ENCODE data around the gene ANKRD28.
A peak's percentile ranks its signal among the peaks of the same experiment; 100 is the strongest.

ANKRD28 gene

DNA sequence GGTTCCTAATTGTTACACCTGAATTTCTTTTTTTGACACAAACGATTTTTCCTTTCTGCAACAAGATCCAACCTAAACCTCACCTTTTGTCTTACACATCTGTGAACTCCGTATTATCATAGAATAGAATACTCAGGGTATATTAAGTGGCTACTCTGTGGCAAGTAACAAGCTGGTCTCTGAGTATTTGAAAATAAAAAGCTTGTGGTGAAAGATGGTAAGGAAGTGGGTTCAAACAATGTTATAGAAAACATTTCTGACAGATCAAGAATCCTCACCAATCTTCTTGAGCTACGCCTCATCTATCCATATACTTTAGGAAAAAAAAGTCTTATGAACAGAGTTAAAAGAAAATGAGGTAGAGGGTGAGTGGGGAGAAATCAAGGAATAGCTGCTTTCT lies 3.5 kb upstream of the ANKRD28 start:
- H3K9ac ChIP-seq (ENCODE audit: low read length), result no peak overlapping the region
- H3K27me3 ChIP-seq (ENCODE audit: control insufficient read depth in 1 of 2, insufficient read depth in 2 of 2, low read length in 2 of 2), result no peaks in the 10 kb centered on the region
- no peaks in the 10 kb centered on the region for H3K9me3 ChIP-seq (ENCODE audit: low read length)
- no peak overlapping the region for H3K27ac ChIP-seq (ENCODE audit: low read depth, low read length)
- H3K36me3 ChIP-seq (ENCODE audit: insufficient read depth, low read length), result no peaks in the 10 kb centered on the region
- no peak overlapping the region for H3K4me3 ChIP-seq (ENCODE audit: low read depth in 1 of 2, low read length in 2 of 2)
- H3K4me1 ChIP-seq (ENCODE audit: insufficient read depth, low read length), result peaks cover 19% of the 10 kb centered on the region

DNA sequence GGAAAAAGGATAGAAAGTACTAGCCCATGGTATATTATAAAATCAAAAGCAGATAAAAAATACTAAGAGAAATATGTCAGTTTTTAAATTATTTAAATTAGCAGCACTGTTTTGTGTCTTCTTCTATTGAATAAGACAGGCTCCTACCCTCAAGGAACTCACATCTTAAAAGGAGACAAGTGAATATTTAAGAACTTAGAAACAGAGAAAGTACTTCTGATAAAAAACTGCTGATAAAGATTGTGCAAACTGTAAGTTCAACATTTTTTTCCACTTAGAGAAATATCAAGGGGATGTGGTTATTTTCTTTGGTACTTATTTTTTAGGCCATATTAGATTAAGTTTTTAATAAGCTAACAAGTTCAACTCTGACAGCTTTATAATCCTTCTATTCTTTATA lies 3.0 kb upstream of the ANKRD28 start:
- Histone ChIP-seq H3K4me1 (ENCODE audit: insufficient read depth, low read length) (peaks cover 15% of the 10 kb centered on the region), H3K9ac (ENCODE audit: low read length) (no peak overlapping the region), H3K27ac (ENCODE audit: low read depth, low read length) (no peak overlapping the region)

DNA sequence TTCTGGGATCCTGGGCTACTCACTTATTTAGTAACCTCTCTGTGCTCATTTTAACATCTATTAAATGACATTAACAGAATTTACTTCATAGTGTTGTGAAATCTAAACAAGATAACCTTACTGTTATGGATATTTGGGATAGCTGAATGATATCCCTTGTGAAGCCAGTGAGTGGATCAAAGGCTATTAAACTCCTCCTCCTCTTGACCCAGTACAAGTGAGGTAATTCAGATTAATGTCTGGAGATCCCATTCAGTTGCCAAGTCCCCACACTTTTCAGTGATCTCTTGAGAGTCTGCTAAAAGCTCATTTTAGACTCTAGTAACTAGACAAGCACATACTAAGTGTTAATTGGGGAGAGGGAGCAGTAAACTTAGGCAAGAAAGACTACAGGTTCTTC lies 2.5 kb upstream of the ANKRD28 start:
- Histone ChIP-seq H3K36me3 (ENCODE audit: insufficient read depth, low read length) (no peaks in the 10 kb centered on the region), H3K4me3 (ENCODE audit: low read depth in 1 of 2, low read length in 2 of 2) (no peak overlapping the region), H3K9ac (ENCODE audit: low read length) (no peak overlapping the region), H3K9me3 (ENCODE audit: low read length) (no peaks in the 10 kb centered on the region), H3K27ac (ENCODE audit: low read depth, low read length) (no peak overlapping the region), H3K4me1 (ENCODE audit: insufficient read depth, low read length) (peaks cover 10% of the 10 kb centered on the region), H3K27me3 (ENCODE audit: control insufficient read depth in 1 of 2, insufficient read depth in 2 of 2, low read length in 2 of 2) (no peaks in the 10 kb centered on the region)

More for the DNA sequence above, 3.0 kb upstream of the ANKRD28 start:
- Histone ChIP-seq H3K27me3 (ENCODE audit: control insufficient read depth in 1 of 2, insufficient read depth in 2 of 2, low read length in 2 of 2) (no peaks in the 10 kb centered on the region), H3K9me3 (ENCODE audit: low read length) (no peaks in the 10 kb centered on the region), H3K36me3 (ENCODE audit: insufficient read depth, low read length) (no peaks in the 10 kb centered on the region), H3K4me3 (ENCODE audit: low read depth in 1 of 2, low read length in 2 of 2) (no peak overlapping the region)

DNA sequence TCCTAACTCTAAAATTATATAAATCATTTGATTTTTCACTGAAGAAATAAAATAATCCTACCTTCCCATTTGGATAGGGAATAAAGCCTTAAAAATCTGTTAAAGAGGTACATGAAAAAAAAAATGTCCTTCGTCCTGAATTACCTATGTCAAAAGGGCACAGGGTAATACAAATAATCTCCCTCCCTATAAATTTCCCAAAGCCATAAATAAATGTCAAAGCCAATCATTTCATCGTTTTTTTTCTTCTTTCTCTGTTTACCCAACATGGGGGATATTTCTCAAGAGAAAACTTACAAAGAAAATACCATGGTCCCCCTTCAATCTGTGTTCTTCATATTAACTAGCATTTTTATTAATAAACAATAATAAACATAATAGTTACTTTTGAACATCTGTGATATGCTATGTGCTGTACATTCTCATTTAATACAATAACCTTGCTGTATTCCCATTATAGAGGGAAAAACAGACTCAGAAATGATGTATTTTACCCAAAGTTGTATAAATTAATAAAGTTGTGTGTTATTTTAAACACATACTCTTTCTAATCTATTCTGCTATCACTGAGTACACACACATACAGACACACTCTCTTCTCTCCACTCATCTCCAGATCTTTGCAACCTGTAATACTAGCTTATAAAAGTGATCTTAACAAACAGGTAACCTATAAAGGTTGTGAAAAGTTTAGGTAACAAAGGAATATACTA lies 910 bp upstream of the ANKRD28 start:
- Histone ChIP-seq H3K9ac (ENCODE audit: low read length) (no peak overlapping the region), H3K9me3 (ENCODE audit: low read length) (no peaks in the 10 kb centered on the region), H3K36me3 (ENCODE audit: insufficient read depth, low read length) (no peaks in the 10 kb centered on the region), H3K4me3 (ENCODE audit: low read depth in 1 of 2, low read length in 2 of 2) (no peak overlapping the region), H3K27ac (ENCODE audit: low read depth, low read length) (no peak overlapping the region), H3K4me1 (ENCODE audit: insufficient read depth, low read length) (no peaks in the 10 kb centered on the region), H3K27me3 (ENCODE audit: control insufficient read depth in 1 of 2, insufficient read depth in 2 of 2, low read length in 2 of 2) (no peaks in the 10 kb centered on the region)

DNA sequence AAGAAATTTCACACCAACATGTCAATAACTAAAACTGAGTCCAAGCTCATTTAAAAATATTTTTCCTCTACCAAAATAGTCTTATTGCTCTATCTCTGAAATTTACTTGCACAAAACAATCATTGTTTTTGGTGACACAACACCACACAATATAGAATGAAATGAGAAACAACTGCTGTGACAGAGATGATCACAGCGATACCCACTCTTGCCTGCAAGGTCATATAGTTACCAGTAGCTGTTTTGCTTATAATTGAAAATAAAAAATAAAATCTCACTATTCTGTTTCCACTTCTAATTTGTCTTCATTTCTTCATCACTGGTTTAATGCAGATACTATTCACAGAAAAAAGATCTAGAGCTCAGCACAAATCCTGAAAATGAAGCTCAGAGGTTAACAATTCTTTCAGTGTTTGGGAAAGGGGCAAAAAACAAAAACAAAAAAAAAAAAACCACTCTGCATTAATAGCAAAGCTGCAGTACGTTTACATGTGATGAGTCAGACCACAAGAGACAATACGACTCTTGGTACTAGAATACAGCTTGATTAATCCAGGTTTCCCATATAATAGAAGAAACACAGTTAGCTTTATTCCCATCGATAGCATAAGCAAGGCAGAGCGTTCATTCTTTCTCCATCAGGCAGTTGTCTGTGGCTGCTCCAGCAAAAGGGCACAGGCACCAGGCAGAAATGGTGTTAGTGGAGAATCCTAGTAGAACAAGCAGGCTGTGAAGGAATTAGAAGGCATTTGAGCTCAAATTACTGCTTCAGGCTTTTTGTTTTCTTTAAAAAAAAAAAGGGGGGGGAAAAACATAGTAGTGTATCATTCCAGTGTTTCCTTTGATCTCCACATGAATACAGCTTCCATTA lies 773 bp downstream of the ANKRD28 start:
- H3K36me3 ChIP-seq (ENCODE audit: insufficient read depth, low read length), result no peaks in the 10 kb centered on the region
- H3K4me3 ChIP-seq (ENCODE audit: low read depth in 1 of 2, low read length in 2 of 2), result peak overlapping the region; percentile 22 to 48
- H3K9ac ChIP-seq (ENCODE audit: low read length), result peak overlapping the region; percentile 41
- no peaks in the 10 kb centered on the region for H3K9me3 ChIP-seq (ENCODE audit: low read length)
- no peaks in the 10 kb centered on the region for H3K27me3 ChIP-seq (ENCODE audit: control insufficient read depth in 1 of 2, insufficient read depth in 2 of 2, low read length in 2 of 2)
- H3K27ac ChIP-seq (ENCODE audit: low read depth, low read length), result peak overlapping the region; percentile 50
- peaks cover 4% of the 10 kb centered on the region for H3K4me1 ChIP-seq (ENCODE audit: insufficient read depth, low read length)

DNA sequence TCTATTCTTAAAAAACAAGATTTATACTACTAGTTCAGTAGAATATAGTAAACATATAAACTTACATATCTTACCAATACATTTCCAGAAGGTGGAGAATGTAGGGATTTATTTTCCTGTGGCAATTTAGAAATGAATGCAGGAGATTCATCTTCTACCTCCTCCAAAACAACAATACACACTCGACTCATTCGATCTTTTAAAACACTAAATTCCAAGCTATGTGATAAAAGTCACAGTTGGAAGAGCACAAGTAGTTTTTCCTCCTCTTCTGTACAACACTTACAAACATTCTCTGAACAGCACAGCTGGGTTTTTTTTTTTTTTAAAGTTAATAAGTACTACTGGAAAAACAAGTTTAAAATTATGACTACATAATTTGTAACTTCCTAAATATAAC lies 1.4 kb downstream of the ANKRD28 start:
- Histone ChIP-seq H3K27ac (ENCODE audit: low read depth, low read length) (peak overlapping the region; percentile 50), H3K4me1 (ENCODE audit: insufficient read depth, low read length) (peaks cover 4% of the 10 kb centered on the region), H3K36me3 (ENCODE audit: insufficient read depth, low read length) (no peaks in the 10 kb centered on the region), H3K9ac (ENCODE audit: low read length) (peak overlapping the region; percentile 62), H3K27me3 (ENCODE audit: control insufficient read depth in 1 of 2, insufficient read depth in 2 of 2, low read length in 2 of 2) (no peaks in the 10 kb centered on the region), H3K9me3 (ENCODE audit: low read length) (no peaks in the 10 kb centered on the region), H3K4me3 (ENCODE audit: low read depth in 1 of 2, low read length in 2 of 2) (peak overlapping the region; percentile 22 to 51)

DNA sequence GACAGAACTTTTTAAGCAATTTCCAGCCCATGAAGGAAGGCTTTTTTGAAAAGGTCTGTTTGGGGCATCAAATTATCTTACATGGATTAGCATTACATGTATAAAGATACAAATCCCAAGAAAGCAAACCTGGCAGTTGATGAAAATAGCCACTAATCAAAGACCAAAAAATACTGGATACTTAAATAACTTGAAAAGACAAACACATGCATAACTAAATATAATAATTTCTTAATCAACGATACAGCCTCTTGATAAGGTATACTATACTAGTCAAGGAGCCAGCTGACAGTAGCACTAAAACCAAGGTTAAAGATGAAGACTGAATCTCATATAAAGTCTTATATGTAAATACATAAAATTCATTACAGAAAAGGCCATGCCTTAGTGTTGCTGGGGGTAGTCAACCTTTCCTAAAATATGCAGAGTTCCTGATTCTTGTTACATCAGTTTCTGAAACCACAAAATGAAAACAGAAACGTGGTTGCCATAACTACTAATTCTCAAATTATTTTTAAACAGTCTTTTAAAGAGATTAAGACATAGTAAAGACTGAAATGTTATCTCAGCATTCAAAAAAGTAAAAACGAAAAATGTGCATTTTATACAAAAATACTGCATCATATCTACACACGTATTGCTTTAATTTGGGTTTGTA lies 2.0 kb downstream of the ANKRD28 start:
- Histone ChIP-seq H3K4me1 (ENCODE audit: insufficient read depth, low read length) (peaks cover 4% of the 10 kb centered on the region), H3K27me3 (ENCODE audit: control insufficient read depth in 1 of 2, insufficient read depth in 2 of 2, low read length in 2 of 2) (no peaks in the 10 kb centered on the region), H3K9me3 (ENCODE audit: low read length) (no peaks in the 10 kb centered on the region), H3K27ac (ENCODE audit: low read depth, low read length) (peak overlapping the region; percentile 50), H3K36me3 (ENCODE audit: insufficient read depth, low read length) (no peaks in the 10 kb centered on the region), H3K9ac (ENCODE audit: low read length) (peak overlapping the region; percentile 62), H3K4me3 (ENCODE audit: low read depth in 1 of 2, low read length in 2 of 2) (peak overlapping the region in 1 of 2 donors; percentile 51)

DNA sequence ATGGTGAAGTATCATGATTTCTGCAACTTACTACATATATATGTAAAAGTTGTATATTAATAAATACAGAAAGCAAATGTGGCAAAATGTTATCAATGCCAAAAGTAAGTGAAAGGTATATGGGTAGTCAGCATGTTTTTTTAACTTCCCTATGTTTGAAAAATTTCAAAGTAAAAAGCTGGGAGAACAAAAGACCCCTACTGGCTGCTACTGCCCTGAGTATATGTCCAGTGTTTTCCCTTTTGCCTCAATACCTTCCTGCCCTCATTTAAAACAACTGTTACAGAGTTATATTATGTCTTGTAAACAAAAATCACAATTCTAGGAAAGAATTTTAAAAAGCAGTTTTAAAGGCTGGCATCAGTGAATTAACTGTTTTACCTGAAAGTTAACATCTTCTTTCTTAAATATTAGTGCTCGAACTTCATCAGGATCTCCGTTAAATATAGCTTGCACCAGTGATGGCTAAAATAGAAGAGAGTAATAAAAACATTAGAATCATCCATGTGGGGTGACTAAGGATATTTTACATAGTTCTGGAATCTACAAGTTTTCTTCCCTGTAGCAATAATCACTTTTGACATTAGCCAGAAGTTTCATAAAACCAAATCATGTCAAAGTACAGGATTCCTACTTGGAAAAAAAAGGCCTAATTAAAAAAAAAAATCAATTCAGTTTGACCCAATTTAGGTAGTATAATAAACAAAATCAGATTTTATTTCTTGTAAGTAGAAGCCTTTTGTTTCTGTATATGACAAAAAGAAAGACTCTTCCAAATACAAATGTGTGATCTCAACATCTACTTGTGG lies 2.7 kb downstream of the ANKRD28 start:
- peaks cover 4% of the 10 kb centered on the region for H3K4me1 ChIP-seq (ENCODE audit: insufficient read depth, low read length)
- no peaks in the 10 kb centered on the region for H3K9me3 ChIP-seq (ENCODE audit: low read length)
- peak overlapping the region; percentile 50 for H3K27ac ChIP-seq (ENCODE audit: low read depth, low read length)
- H3K9ac ChIP-seq (ENCODE audit: low read length), result peak overlapping the region; percentile 62
- H3K4me3 ChIP-seq (ENCODE audit: low read depth in 1 of 2, low read length in 2 of 2), result peak overlapping the region in 1 of 2 donors; percentile 51
- no peaks in the 10 kb centered on the region for H3K36me3 ChIP-seq (ENCODE audit: insufficient read depth, low read length)
- H3K27me3 ChIP-seq (ENCODE audit: control insufficient read depth in 1 of 2, insufficient read depth in 2 of 2, low read length in 2 of 2), result no peaks in the 10 kb centered on the region

DNA sequence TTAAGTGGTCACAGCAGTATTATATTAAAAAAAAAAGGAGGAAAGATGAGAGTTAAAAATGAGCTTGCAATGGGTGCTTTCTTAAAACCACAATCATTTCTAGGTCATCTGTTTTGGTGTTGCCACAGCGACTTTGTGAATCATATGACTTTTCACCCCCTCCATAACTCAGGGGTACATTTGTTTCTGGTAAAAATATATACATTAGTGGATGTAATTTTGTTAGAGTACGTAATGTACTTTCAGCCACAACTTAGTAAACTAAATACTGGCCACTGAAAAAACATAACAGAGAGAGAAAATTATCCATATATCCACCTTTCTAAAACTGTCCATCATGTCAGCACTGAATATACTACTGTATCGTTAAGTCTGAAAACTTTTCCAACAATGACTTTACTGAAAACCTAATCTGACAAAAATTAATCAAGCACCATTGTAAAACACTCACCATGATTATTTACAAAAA lies 3.4 kb downstream of the ANKRD28 start:
- Histone ChIP-seq H3K27ac (ENCODE audit: low read depth, low read length) (peak overlapping the region; percentile 37), H3K27me3 (ENCODE audit: control insufficient read depth in 1 of 2, insufficient read depth in 2 of 2, low read length in 2 of 2) (no peaks in the 10 kb centered on the region), H3K9me3 (ENCODE audit: low read length) (no peaks in the 10 kb centered on the region), H3K4me3 (ENCODE audit: low read depth in 1 of 2, low read length in 2 of 2) (peak overlapping the region in 1 of 2 donors; percentile 51), H3K9ac (ENCODE audit: low read length) (peak overlapping the region; percentile 62), H3K4me1 (ENCODE audit: insufficient read depth, low read length) (peaks cover 4% of the 10 kb centered on the region), H3K36me3 (ENCODE audit: insufficient read depth, low read length) (no peaks in the 10 kb centered on the region)

DNA sequence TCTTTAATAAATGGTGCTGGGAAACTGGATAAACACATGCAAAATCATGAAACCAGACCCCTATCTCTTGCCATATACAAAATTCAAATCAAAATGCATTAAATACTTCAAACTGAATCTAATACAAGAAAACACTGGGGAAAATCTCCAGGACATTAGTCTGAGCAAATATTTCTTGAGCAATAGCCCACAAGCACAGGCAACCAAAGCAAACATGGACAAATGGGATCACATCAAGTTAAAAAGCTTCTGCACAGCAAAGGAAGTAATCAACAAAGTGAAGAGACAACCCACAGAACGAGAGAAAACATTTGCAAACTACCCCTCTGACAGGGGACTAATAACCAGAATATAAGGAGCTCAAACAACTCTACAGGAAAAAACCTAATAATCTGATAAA lies 6.3 kb downstream of the ANKRD28 start:
- H3K9ac ChIP-seq (ENCODE audit: low read length), result no peak overlapping the region
- H3K36me3 ChIP-seq (ENCODE audit: insufficient read depth, low read length), result no peaks in the 10 kb centered on the region
- no peaks in the 10 kb centered on the region for H3K27me3 ChIP-seq (ENCODE audit: control insufficient read depth in 1 of 2, insufficient read depth in 2 of 2, low read length in 2 of 2)
- H3K27ac ChIP-seq (ENCODE audit: low read depth, low read length), result no peak overlapping the region
- H3K9me3 ChIP-seq (ENCODE audit: low read length), result no peaks in the 10 kb centered on the region
- H3K4me1 ChIP-seq (ENCODE audit: insufficient read depth, low read length), result peaks cover 16% of the 10 kb centered on the region
- no peak overlapping the region for H3K4me3 ChIP-seq (ENCODE audit: low read depth in 1 of 2, low read length in 2 of 2)

DNA sequence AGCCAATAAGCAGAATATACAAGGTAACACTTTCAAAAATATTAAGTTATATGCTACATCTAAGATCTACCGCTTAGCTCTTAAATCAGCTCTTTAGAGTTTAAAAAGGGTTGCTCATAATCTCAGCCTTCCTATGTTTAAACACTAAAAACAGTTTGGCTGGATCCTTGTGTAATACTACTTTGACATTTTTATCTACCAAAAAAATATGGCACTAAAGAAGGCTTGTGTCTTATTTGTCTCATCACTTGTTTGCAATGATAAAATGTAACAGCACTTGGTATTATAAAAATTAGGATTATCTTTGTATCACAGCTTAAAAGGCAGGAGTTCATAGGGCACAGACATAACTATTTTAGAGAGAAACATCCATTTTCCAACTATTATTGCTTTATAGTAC lies 9.8 kb downstream of the ANKRD28 start:
- Histone ChIP-seq H3K4me3 (ENCODE audit: low read depth in 1 of 2, low read length in 2 of 2) (no peak overlapping the region), H3K9ac (ENCODE audit: low read length) (no peak overlapping the region), H3K27me3 (ENCODE audit: control insufficient read depth in 1 of 2, insufficient read depth in 2 of 2, low read length in 2 of 2) (no peaks in the 10 kb centered on the region), H3K27ac (ENCODE audit: low read depth, low read length) (no peak overlapping the region), H3K9me3 (ENCODE audit: low read length) (no peaks in the 10 kb centered on the region), H3K36me3 (ENCODE audit: insufficient read depth, low read length) (no peaks in the 10 kb centered on the region), H3K4me1 (ENCODE audit: insufficient read depth, low read length) (peaks cover 27% of the 10 kb centered on the region)

All from muscle layer of colon (tissue), 2 donors.